DND-41 (cell line): ENCODE data around the gene ZCCHC14.

Experiments
- ATAC-seq: fragments of 200-7000 bp; cut with Tn5 transposase; 3 replicates; pipeline ENCODE4 v1.9.1; 2021; ENCODE audit warnings: low read depth; ENCODE audit not compliant: insufficient read depth
- DNase-seq: peaks from one replicate; pipeline ENCODE4 v3.0.0-alpha.2; 2020
- H2AFZ ChIP-seq: 2 replicates; pipeline ENCODE4 v1.6.0; 2012; ENCODE audit warnings: low read depth, low read length
- H3K27ac ChIP-seq: 2 replicates; pipeline ENCODE4 v1.5.1; 2012; ENCODE audit warnings: low read length, inconsistent platforms
- H3K27me3 ChIP-seq: fragments of 200-600 bp; sonication (generic); 2 replicates; pipeline ENCODE4 v1.6.0; 2012; ENCODE audit warnings: low read length, mild to moderate bottlenecking, inconsistent platforms; ENCODE audit not compliant: insufficient read depth, poor library complexity
- H3K36me3 ChIP-seq: 2 replicates; pipeline ENCODE4 v1.5.1; 2012; ENCODE audit warnings: low read length, inconsistent platforms; ENCODE audit not compliant: insufficient read depth
- H3K4me1 ChIP-seq: 2 replicates; pipeline ENCODE4 v1.5.1; 2012; ENCODE audit warnings: mild to moderate bottlenecking, low read length; ENCODE audit not compliant: insufficient read depth
- H3K4me2 ChIP-seq: 2 replicates; pipeline ENCODE4 v1.6.0; 2012; ENCODE audit warnings: mild to moderate bottlenecking, moderate library complexity, low read length, inconsistent platforms; ENCODE audit not compliant: insufficient read depth
- H3K4me3 ChIP-seq, 2 experiments: fragments of 200-600 bp in 1 of 2; shearing (Covaris generic) in 1 of 2; 2 replicates each; pipeline ENCODE4 v1.5.1; 2012 to 2016; ENCODE audit warnings: inconsistent platforms in 2 of 2, low read length in 2 of 2, mild to moderate bottlenecking in 2 of 2, low read depth in 1 of 2, moderate library complexity in 1 of 2
- H3K79me2 ChIP-seq: 2 replicates; pipeline ENCODE4 v1.6.0; 2012; ENCODE audit warnings: low read length, inconsistent platforms; ENCODE audit not compliant: insufficient read depth
- H3K9ac ChIP-seq: 2 replicates; pipeline ENCODE4 v1.6.0; 2012; ENCODE audit warnings: low read depth, mild to moderate bottlenecking, inconsistent platforms, low read length, moderate library complexity
- H3K9me3 ChIP-seq: 2 replicates; pipeline ENCODE4 v1.5.1; 2012; ENCODE audit warnings: low read length, moderate library complexity, mild to moderate bottlenecking, inconsistent platforms; ENCODE audit not compliant: insufficient read depth, severe bottlenecking
- H4K20me1 ChIP-seq: 2 replicates; pipeline ENCODE4 v1.6.0; 2012; ENCODE audit warnings: low read length; ENCODE audit not compliant: insufficient read depth
- CTCF ChIP-seq: IDR thresholded peaks from 2 replicates; pipeline ENCODE4 v1.5.1; 2012; ENCODE audit warnings: borderline replicate concordance, low read length, moderate library complexity, mild to moderate bottlenecking; ENCODE audit not compliant: poor library complexity, severe bottlenecking; ENCODE audit errors: extremely low read depth
- EZH2 ChIP-seq: IDR thresholded peaks from 3 replicates; pipeline ENCODE4 v1.6.1; 2012; ENCODE audit warnings: borderline replicate concordance, low read depth, mild to moderate bottlenecking, moderate library complexity, low read length, inconsistent platforms; ENCODE audit not compliant: severe bottlenecking

Gene ZCCHC14

GRCh38 chr16:87534030-87534653 lies 41.3 kb upstream of the ZCCHC14 start:
- no peaks in the 10 kb centered on the region for H4K20me1 ChIP-seq
- H3K4me1 ChIP-seq = no peaks in the 10 kb centered on the region
- H3K9ac ChIP-seq = no peak overlapping the region
- DNase-seq = no peak
- TF ChIP-seq CTCF = no peak
- no peak for TF ChIP-seq EZH2
- H3K79me2 ChIP-seq = no peaks in the 10 kb centered on the region
- H3K36me3 ChIP-seq = no peaks in the 10 kb centered on the region
- H3K4me3 ChIP-seq = no peak overlapping the region
- H3K4me2 ChIP-seq = no peak overlapping the region
- peaks cover 10% of the 10 kb centered on the region for H3K9me3 ChIP-seq
- H3K27ac ChIP-seq = no peak overlapping the region
- peaks cover 3% of the 10 kb centered on the region for H3K27me3 ChIP-seq
- ATAC-seq = no peak
- H2AFZ ChIP-seq = no peak overlapping the region

GRCh38 chr16:87533061-87533460 lies 40.2 kb upstream of the ZCCHC14 start:
- peaks cover 10% of the 10 kb centered on the region for H3K9me3 ChIP-seq
- H2AFZ ChIP-seq = no peak overlapping the region
- TF ChIP-seq CTCF = no peak
- TF ChIP-seq EZH2 = no peak
- no peaks in the 10 kb centered on the region for H3K36me3 ChIP-seq
- H3K79me2 ChIP-seq = no peaks in the 10 kb centered on the region
- H3K27me3 ChIP-seq = peaks cover 3% of the 10 kb centered on the region
- DNase-seq = no peak
- no peak overlapping the region for H3K4me3 ChIP-seq
- no peak overlapping the region for H3K9ac ChIP-seq
- no peaks in the 10 kb centered on the region for H4K20me1 ChIP-seq
- ATAC-seq = no peak
- no peak overlapping the region for H3K27ac ChIP-seq
- H3K4me1 ChIP-seq = no peaks in the 10 kb centered on the region
- no peak overlapping the region for H3K4me2 ChIP-seq

- DNase-seq = no peak
- no peak overlapping the region for H3K9ac ChIP-seq
- H3K27me3 ChIP-seq = peaks cover 3% of the 10 kb centered on the region
- no peak overlapping the region for H3K4me3 ChIP-seq
- H2AFZ ChIP-seq = no peak overlapping the region
- peaks cover 10% of the 10 kb centered on the region for H3K9me3 ChIP-seq
- H3K4me1 ChIP-seq = no peaks in the 10 kb centered on the region
- ATAC-seq = no peak
- TF ChIP-seq CTCF = no peak
- TF ChIP-seq EZH2 = no peak
- H3K36me3 ChIP-seq = no peaks in the 10 kb centered on the region
- no peak overlapping the region for H3K27ac ChIP-seq
- H3K4me2 ChIP-seq = no peak overlapping the region
- no peaks in the 10 kb centered on the region for H4K20me1 ChIP-seq
- H3K79me2 ChIP-seq = no peaks in the 10 kb centered on the region
Measured at GRCh38 chr16:87531418-87531817, 38.6 kb upstream of the ZCCHC14 start.
